Subcutaneous adipose tissue (tissue), 4 donors: ENCODE data around the gene INTS6L. TPM values are rescaled to one million over a fixed set of nuclear protein-coding genes. Genes with fewer than 3 reads are reported as not detected.

Experiments
- CTCF ChIP-seq: fragments of 450-650 bp; IDR thresholded peaks from one replicate; pipeline ENCODE4 v1.5.1; 2016; ENCODE audit warnings: low read depth, mild to moderate bottlenecking, control low read depth, antibody characterized with exemption, moderate library complexity
- total RNA-seq, 4 donors: library from RNA; depleted of rRNA; stranded (reverse); fragments of >200 nt; gene quantifications; one replicate each; pipeline ENCODE4 v1.1.0, GENCODE V29; 2016

Gene INTS6L
- total RNA-seq, 4 donors from 2014 or later = 4.3 to 10.6 (median 9.6) TPM

- no peak for TF ChIP-seq CTCF
These were observed 7.8 kb downstream of the INTS6L start for GRCh38 chrX:135528254-135528653.

- no peak for TF ChIP-seq CTCF
These were observed 8.3 kb downstream of the INTS6L start for GRCh38 chrX:135528756-135529155.

GRCh38 chrX:135530097-135530496 lies 9.6 kb downstream of the INTS6L start:
- TF ChIP-seq CTCF = no peak

- no peak for TF ChIP-seq CTCF
These were observed 11.4 kb downstream of the INTS6L start for GRCh38 chrX:135531813-135532212.

- TF ChIP-seq CTCF = no peak
These were observed 14.8 kb downstream of the INTS6L start for GRCh38 chrX:135535077-135535940.

- no peak for TF ChIP-seq CTCF
These were observed 16.4 kb downstream of the INTS6L start for GRCh38 chrX:135536877-135537276.

- no peak for TF ChIP-seq CTCF
These were observed 20.9 kb downstream of the INTS6L start for GRCh38 chrX:135541351-135541750.
